HepG2 (cell line): ENCODE results near the gene IGFLR1. TPM values are rescaled to one million over a fixed set of nuclear protein-coding genes. Genes with fewer than 3 reads are reported as not detected.

Experiments
- ATAC-seq: fragments of 200-7000 bp; cut with Tn5 transposase; 3 replicates; pipeline ENCODE4 v1.9.1; 2020; ENCODE audit warnings: mild to moderate bottlenecking, moderate library complexity
- BruUV-seq: library from RNA; stranded (reverse); fragments of 400-500 nt; replicated peaks from 2 replicates; lab custom pipeline; 2021; lab: Mats Ljungman, UMichigan
- CTCF ChIA-PET: fragments of 300-600 bp; formaldehyde crosslinking; extraction: SDS; loops from one replicate; lab custom pipeline; 2021; ENCODE audit warnings: low total read pairs, inconsistent platforms, low intra/inter-chr PET ratio; lab: Yijun Ruan, JAX
- POLR2A ChIA-PET: fragments of 350-600 bp; sonication (Branson Sonifier 250); formaldehyde crosslinking; loops from one replicate; lab custom pipeline; 2020; ENCODE audit warnings: antibody characterized with exemption, inconsistent platforms; lab: Yijun Ruan, JAX
- DNase-seq: peaks from one replicate; pipeline ENCODE4 v3.0.0-alpha.2; 2015; ENCODE audit warnings: low spot score
- FAIRE-seq: peaks from 3 replicates; lab custom pipeline; 2011; peaks lifted over from hg19 to GRCh38; lab: Jason Lieb, UNC
- H2AFZ ChIP-seq: one replicate; pipeline ENCODE4 v1.6.1; 2011; ENCODE audit warnings: low read length, inconsistent platforms
- H3K27ac ChIP-seq: fragments of 300-600 bp; 3 replicates; pipeline ENCODE4 v1.8.0; 2011; ENCODE audit warnings: mixed run types, mild to moderate bottlenecking, mixed read lengths, low read length, inconsistent platforms; ENCODE audit not compliant: insufficient read depth; ENCODE audit errors: extremely low read length
- H3K27me3 ChIP-seq, 2 experiments: fragments of 200-600 bp in 1 of 2; 2 replicates in 1 of 2; 3 replicates in 1 of 2; pipeline versions ENCODE4 v1.6.0 to v1.8.0; 2011; ENCODE audit warnings: low read length in 2 of 2, mild to moderate bottlenecking in 2 of 2, moderate library complexity in 2 of 2, inconsistent platforms in 1 of 2; ENCODE audit not compliant: insufficient read depth in 2 of 2, control insufficient read depth in 1 of 2
- H3K36me3 ChIP-seq, 2 experiments: fragments of 200-600 bp in 1 of 2; replicated peaks in 1 of 2; 2 replicates in 1 of 2; 3 replicates in 1 of 2; pipeline versions ENCODE4 v1.5.1 to v1.8.0; 2011; ENCODE audit warnings: low read length in 2 of 2, inconsistent platforms in 1 of 2; ENCODE audit not compliant: insufficient read depth in 2 of 2, control insufficient read depth in 1 of 2
- H3K4me1 ChIP-seq: 2 replicates; pipeline ENCODE4 v1.5.1; 2012; ENCODE audit warnings: low read length, inconsistent platforms; ENCODE audit not compliant: insufficient read depth
- H3K4me2 ChIP-seq: 2 replicates; pipeline ENCODE4 v1.6.0; 2011; ENCODE audit warnings: low read depth, low read length, inconsistent platforms
- H3K4me3 ChIP-seq, 3 experiments: fragments of 200-600 bp in 1 of 3; sonication (generic), shearing (Covaris generic) in 1 of 3; replicated peaks in 1 of 3; 2 replicates each; pipeline ENCODE4 v1.5.1; 2011 to 2016; ENCODE audit warnings: low read length in 3 of 3, inconsistent platforms in 2 of 3, low read depth in 2 of 3, mild to moderate bottlenecking in 2 of 3, control low read depth in 1 of 3, mixed read lengths in 1 of 3; ENCODE audit not compliant: insufficient read depth in 1 of 3
- H3K79me2 ChIP-seq: one replicate; pipeline ENCODE4 v1.6.1; 2011; ENCODE audit warnings: low read length, inconsistent platforms; ENCODE audit not compliant: insufficient read depth
- H3K9ac ChIP-seq: 2 replicates; pipeline ENCODE4 v1.6.0; 2011; ENCODE audit warnings: mild to moderate bottlenecking, low read depth, low read length, inconsistent platforms; ENCODE audit not compliant: insufficient read depth
- H3K9me3 ChIP-seq: 2 replicates; pipeline ENCODE4 v1.5.1; 2012; ENCODE audit warnings: mild to moderate bottlenecking, low read length
- H4K20me1 ChIP-seq: 2 replicates; pipeline ENCODE4 v1.6.0; 2011; ENCODE audit warnings: inconsistent platforms, mild to moderate bottlenecking, low read length, moderate library complexity; ENCODE audit not compliant: insufficient read depth
- ELF1 ChIP-seq: sonication (generic); formaldehyde crosslinking; IDR thresholded peaks from 2 replicates; pipeline ENCODE4 v1.4.0; 2020; ENCODE audit warnings: missing genetic modification reagents
- KLF9 ChIP-seq: IDR thresholded peaks from 2 replicates; pipeline ENCODE4 v1.6.1; 2016; ENCODE audit warnings: low read depth
- NR2C2 ChIP-seq: sonication (generic); formaldehyde crosslinking; IDR thresholded peaks from 2 replicates; pipeline ENCODE4 v1.4.0; 2020; ENCODE audit warnings: missing genetic modification reagents, mild to moderate bottlenecking, moderate library complexity, borderline replicate concordance
- POLR2AphosphoS5 ChIP-seq: IDR thresholded peaks from 2 replicates; pipeline ENCODE4 v1.6.1; 2012; ENCODE audit warnings: low read depth, low read length
- SMYD3 ChIP-seq: sonication (generic); formaldehyde crosslinking; IDR thresholded peaks from 2 replicates; pipeline ENCODE4 v1.8.1; 2023; ENCODE audit warnings: mild to moderate bottlenecking, missing genetic modification reagents
- ZFX ChIP-seq: sonication (generic); formaldehyde crosslinking; IDR thresholded peaks from 2 replicates; pipeline ENCODE4 v1.4.0; 2020; ENCODE audit warnings: mild to moderate bottlenecking, low read depth, missing genetic modification reagents, moderate library complexity
- ZNF326 ChIP-seq: sonication (generic); formaldehyde crosslinking; IDR thresholded peaks from 2 replicates; pipeline ENCODE4 v1.4.0; 2020; ENCODE audit warnings: missing genetic modification reagents, borderline replicate concordance
- ZNF430 ChIP-seq: sonication (generic); formaldehyde crosslinking; IDR thresholded peaks from 2 replicates; pipeline ENCODE4 v1.9.0; 2021; ENCODE audit warnings: mild to moderate bottlenecking, missing genetic modification reagents
- ZNF547 ChIP-seq: sonication (generic); formaldehyde crosslinking; IDR thresholded peaks from 2 replicates; pipeline ENCODE4 v1.5.1; 2020; ENCODE audit warnings: mild to moderate bottlenecking, missing genetic modification reagents
- WGBS: methylation state at CpG from one replicate; pipeline ENCODE4 v1.1.6; 2017; ENCODE audit warnings: low lambda C conversion rate; 5-methylcytosine and 5-hydroxymethylcytosine counted together
- in situ Hi-C: cut with HindIII; loops from 2 replicates; pipeline ENCODE4 v1.10.0; 2017; ENCODE audit warnings: low pct_unique_long_range_greater_than_20kb; ENCODE audit not compliant: extremely low pct_ligation_motif_present
- intact Hi-C: fragments of 100-400 bp; cut with micrococcal nuclease; formaldehyde crosslinking; loops from one replicate; pipeline ENCODE4 v1.10.0; 2022; ENCODE audit not compliant: unreplicated experiment
- polyA plus RNA-seq, 8 experiments: library from polyadenylated mRNA; depleted of rRNA in 3 of 8; stranded (reverse) in 7 of 8; unstranded in 1 of 8; fragments of >200 nt; fragmentation: Illumina TruSeq in 4 of 8; extraction: Trizol in 4 of 8; gene quantifications; 2 replicates each; pipeline versions ENCODE4 v1.2.1 to v1.2.3, GENCODE V29; 2011 to 2016; ENCODE audit warnings: low read depth in 4 of 8, missing spikeins in 1 of 8, mixed read lengths in 1 of 8; ENCODE audit not compliant: insufficient read depth in 1 of 8
- total RNA-seq, 5 experiments: library from RNA; depleted of rRNA; stranded (reverse); fragments of >200 nt; fragmentation: Illumina TruSeq; extraction: Trizol; gene quantifications; 2 replicates each; pipeline ENCODE4 v1.2.3, GENCODE V29; 2016; ENCODE audit warnings: low read depth in 1 of 5
- TF ChIP-seq, protein P1 (sequence below): IDR thresholded peaks from 2 replicates; pipeline ENCODE4 v1.6.1; 2016; ENCODE audit warnings: missing compliant biosample characterization, missing genetic modification reagents, borderline replicate concordance
- TF ChIP-seq, protein P2 (sequence below): sonication (generic); formaldehyde crosslinking; IDR thresholded peaks from one replicate; pipeline ENCODE4 v1.5.1; 2020; ENCODE audit warnings: mild to moderate bottlenecking, missing genetic modification reagents; ENCODE audit errors: not compliant biosample characterization

IGFLR1 gene
- total and polyA plus RNA-seq, 2 of the 13 experiments (the other 11 are each of a cell fraction or from before 2014, with no cell fraction given): 5.4 to 8.9 TPM

DNA sequence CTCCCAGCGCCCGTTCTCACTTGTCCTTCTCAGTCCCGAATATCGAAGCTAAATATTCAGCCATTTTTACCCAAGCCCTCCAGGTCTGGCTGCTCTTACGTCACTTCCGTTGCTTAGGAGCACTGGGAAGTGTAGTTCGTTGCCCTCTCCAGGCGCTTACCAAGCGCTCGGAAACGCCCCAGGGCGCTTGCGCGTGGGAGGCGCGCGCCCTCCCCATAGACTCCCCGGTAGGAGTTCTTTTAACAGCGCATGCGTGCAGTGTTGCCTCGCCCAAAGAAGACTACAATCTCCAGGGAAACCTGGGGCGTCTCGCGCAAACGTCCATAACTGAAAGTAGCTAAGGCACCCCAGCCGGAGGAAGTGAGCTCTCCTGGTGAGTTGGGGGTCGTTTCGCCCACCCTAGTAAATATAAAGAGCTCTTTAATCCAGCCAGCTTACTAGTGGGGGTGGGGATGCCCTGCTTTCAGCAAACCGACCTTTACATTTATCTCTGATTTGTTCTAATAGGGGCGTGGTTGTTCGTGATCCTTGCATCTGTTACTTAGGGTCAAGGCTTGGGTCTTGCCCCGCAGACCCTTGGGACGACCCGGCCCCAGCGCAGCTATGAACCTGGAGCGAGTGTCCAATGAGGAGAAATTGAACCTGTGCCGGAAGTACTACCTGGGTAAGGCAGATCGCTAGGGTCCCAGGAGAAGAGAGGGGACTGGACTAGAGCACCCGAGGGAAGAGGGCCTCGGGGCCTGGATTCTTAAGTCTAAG is 3.3 kb upstream of the IGFLR1 start, which contains the start of the genes PSENEN and U2AF1L4 (continued):
- peak; percentile 17; the same call in 1 of the 2 replicates for TF ChIP-seq ZFX
- TF ChIP-seq ZNF547 (CRISPR knock-in tag): 0 out of 2 replicates have a peak, but pooled peaks have one; percentile 22
- TF ChIP-seq, protein P1, sequence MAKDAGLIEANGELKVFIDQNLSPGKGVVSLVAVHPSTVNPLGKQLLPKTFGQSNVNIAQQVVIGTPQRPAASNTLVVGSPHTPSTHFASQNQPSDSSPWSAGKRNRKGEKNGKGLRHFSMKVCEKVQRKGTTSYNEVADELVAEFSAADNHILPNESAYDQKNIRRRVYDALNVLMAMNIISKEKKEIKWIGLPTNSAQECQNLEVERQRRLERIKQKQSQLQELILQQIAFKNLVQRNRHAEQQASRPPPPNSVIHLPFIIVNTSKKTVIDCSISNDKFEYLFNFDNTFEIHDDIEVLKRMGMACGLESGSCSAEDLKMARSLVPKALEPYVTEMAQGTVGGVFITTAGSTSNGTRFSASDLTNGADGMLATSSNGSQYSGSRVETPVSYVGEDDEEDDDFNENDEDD: 0 out of 2 replicates have a peak, but pooled peaks have one; percentile 37
- TF ChIP-seq POLR2AphosphoS5: peak; percentile 45; the same call in 1 of the 2 replicates

DNA sequence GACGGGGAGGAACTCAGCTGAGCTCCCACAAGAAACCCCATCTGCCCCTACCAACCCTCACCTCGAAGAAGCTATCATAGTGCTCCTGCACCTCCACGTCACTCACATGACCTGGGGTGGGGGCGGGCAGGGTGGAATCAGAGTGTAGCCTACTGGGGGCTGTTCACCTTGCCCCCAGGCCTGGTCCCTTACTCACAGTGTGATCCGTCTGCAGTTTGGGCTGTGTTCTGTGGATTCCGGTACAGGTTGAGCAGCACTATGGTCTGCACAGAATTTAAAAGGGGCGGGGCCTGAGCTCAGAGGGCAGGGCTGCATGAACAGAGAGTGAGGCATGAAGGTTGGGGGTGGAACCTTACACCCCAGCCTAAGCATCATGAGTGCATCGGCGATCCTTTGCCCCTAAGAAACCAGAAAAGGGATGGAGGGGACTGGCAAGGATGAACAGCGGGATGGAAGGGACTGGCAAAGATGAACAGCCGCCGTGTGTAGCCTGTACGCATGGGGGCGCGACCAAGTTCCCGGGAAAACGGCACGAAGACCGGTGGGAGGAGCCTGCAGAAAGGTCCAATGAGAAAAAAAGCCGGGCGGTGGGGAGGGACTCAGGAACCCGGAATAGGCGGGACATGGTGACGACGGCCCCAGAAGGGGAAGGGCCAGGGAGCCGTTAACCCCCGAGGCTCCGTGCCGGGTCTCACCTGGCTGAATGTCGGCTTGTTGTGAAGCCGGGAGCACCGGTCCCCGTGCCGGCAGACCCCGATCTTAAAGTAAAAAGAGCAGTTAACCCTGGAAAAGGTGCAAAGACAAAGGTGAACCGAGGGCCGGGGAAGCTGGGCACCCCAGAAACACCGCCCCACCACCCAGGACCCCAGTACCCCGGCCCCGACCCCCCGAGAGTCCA is 2.4 kb upstream of the IGFLR1 start:
- TSS peak; percentile 81 for BruUV-seq
- Histone ChIP-seq H3K79me2 (peaks cover 17% of the 10 kb centered on the region), H3K36me3 (no peaks in the 10 kb centered on the region), H3K4me1 (peaks cover 50% of the 10 kb centered on the region), H3K4me3 (peak overlapping the region; percentile 82 to 96 (median 88)), H3K27me3 (no peaks in the 10 kb centered on the region; a peak in 1 of 5 replicates), H2AFZ (no peak overlapping the region), H3K9me3 (no peaks in the 10 kb centered on the region), H3K9ac (peak overlapping the region; percentile 84), H4K20me1 (no peaks in the 10 kb centered on the region), H3K4me2 (peak overlapping the region; percentile 94), H3K27ac (peak overlapping the region; percentile 94)
- ATAC-seq (peak; percentile 44), FAIRE-seq (peak; percentile 44), DNase-seq (peak; percentile 94)
- intact Hi-C loops (loop anchor here (1.0 to 10.0 kb wide), 2 partner anchors 50 to 187 kb away; no protein-coding TSS in a partner anchor), in situ Hi-C loops (no loop called here)
- WGBS: 9% methylated on average over 39 of the region's 41 CpGs
- ChIA-PET CTCF (no interaction called here), POLR2A (interaction anchor here (0.7 to 1.9 kb wide), 11 partner anchors 13 to 234 kb away, joined by 3 to 11 read pairs (median 4); partner anchors contain the start of genes COX6B1, HSPB6 and PROSER3)
- TF ChIP-seq KLF9 (CRISPR knock-in tag) (no peak), ELF1 (CRISPR knock-in tag) (no peak; the same call in 1 of the 2 replicates), ZNF430 (CRISPR knock-in tag) (peak; percentile 99), ZNF326 (CRISPR knock-in tag) (no peak), SMYD3 (CRISPR knock-in tag) (no peak), NR2C2 (no peak)
- TF ChIP-seq, protein P2, sequence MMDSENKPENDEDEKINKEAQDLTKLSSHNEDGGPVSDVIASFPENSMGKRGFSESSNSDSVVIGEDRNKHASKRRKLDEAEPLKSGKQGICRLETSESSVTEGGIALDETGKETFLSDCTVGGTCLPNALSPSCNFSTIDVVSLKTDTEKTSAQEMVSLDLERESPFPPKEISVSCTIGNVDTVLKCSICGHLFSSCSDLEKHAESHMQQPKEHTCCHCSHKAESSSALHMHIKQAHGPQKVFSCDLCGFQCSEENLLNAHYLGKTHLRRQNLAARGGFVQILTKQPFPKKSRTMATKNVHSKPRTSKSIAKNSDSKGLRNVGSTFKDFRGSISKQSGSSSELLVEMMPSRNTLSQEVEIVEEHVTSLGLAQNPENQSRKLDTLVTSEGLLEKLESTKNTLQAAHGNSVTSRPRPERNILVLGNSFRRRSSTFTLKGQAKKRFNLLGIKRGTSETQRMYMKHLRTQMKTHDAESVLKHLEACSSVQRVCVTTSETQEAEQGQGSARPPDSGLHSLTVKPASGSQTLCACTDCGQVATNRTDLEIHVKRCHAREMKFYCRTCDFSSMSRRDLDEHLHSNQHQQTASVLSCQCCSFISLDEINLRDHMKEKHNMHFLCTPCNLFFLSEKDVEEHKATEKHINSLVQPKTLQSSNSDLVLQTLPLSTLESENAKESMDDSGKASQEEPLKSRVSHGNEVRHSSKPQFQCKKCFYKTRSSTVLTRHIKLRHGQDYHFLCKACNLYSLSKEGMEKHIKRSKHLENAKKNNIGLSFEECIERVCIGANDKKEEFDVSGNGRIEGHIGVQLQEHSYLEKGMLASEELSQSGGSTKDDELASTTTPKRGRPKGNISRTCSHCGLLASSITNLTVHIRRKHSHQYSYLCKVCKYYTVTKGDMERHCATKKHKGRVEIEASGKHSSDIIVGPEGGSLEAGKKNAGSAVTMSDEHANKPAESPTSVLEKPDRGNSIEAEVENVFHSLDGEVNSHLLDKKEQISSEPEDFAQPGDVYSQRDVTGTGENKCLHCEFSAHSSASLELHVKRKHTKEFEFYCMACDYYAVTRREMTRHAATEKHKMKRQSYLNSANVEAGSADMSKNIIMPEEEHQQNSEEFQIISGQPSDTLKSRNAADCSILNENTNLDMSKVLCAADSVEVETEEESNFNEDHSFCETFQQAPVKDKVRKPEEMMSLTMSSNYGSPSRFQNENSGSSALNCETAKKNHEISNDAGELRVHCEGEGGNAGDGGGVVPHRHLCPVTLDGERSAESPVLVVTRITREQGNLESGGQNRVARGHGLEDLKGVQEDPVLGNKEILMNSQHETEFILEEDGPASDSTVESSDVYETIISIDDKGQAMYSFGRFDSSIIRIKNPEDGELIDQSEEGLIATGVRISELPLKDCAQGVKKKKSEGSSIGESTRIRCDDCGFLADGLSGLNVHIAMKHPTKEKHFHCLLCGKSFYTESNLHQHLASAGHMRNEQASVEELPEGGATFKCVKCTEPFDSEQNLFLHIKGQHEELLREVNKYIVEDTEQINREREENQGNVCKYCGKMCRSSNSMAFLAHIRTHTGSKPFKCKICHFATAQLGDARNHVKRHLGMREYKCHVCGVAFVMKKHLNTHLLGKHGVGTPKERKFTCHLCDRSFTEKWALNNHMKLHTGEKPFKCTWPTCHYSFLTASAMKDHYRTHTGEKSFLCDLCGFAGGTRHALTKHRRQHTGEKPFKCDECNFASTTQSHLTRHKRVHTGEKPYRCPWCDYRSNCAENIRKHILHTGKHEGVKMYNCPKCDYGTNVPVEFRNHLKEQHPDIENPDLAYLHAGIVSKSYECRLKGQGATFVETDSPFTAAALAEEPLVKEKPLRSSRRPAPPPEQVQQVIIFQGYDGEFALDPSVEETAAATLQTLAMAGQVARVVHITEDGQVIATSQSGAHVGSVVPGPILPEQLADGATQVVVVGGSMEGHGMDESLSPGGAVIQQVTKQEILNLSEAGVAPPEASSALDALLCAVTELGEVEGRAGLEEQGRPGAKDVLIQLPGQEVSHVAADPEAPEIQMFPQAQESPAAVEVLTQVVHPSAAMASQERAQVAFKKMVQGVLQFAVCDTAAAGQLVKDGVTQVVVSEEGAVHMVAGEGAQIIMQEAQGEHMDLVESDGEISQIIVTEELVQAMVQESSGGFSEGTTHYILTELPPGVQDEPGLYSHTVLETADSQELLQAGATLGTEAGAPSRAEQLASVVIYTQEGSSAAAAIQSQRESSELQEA (CRISPR knock-in tag): no peak
